KOPT-K1 (cell line): ENCODE data around the gene CCDC187.

Experiments
- H3K27ac ChIP-seq: fragments of 200-600 bp; sonication (generic); 2 replicates; pipeline ENCODE4 v1.5.1; 2016; ENCODE audit warnings: antibody characterized with exemption, mild to moderate bottlenecking, low read depth, low read length; ENCODE audit not compliant: poor library complexity, severe bottlenecking
- H3K36me3 ChIP-seq: fragments of 200-600 bp; sonication (generic); 2 replicates; pipeline ENCODE4 v1.5.1; 2017; ENCODE audit warnings: antibody characterized with exemption, mild to moderate bottlenecking, low read length, moderate library complexity; ENCODE audit not compliant: insufficient read depth
- H3K9me3 ChIP-seq: fragments of 200-600 bp; sonication (generic); 2 replicates; pipeline ENCODE4 v1.5.1; 2017; ENCODE audit warnings: antibody characterized with exemption, low read length, mild to moderate bottlenecking; ENCODE audit not compliant: insufficient read depth, poor library complexity, severe bottlenecking

Gene CCDC187

GRCh38 chr9:136304981-136305380, 1.1 kb upstream of the CCDC187 start:
- Histone ChIP-seq H3K9me3 (no peaks in the 10 kb centered on the region), H3K36me3 (no peaks in the 10 kb centered on the region), H3K27ac (no peak overlapping the region)

DNA sequence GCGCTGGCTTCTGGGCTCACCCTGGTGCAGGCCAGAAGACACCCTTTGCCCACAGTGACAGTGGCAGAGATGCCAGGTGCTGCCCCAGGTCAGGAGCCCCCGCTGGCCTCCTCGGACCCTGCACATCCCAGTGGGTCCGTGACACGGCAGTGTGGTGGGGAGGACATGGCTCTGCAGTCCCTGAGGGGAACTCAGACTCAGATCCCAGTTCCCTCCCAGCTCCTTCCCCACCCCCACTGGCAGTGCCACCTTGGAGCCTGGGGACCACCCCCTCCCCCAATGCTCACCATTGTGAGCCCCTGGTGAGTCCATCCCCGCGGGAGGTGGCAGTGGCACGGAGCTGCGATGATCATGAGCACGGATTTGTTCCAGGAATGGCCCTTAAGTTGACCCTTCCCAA, 562 bp upstream of the CCDC187 start:
- Histone ChIP-seq H3K36me3 (no peaks in the 10 kb centered on the region), H3K27ac (no peak overlapping the region)

DNA sequence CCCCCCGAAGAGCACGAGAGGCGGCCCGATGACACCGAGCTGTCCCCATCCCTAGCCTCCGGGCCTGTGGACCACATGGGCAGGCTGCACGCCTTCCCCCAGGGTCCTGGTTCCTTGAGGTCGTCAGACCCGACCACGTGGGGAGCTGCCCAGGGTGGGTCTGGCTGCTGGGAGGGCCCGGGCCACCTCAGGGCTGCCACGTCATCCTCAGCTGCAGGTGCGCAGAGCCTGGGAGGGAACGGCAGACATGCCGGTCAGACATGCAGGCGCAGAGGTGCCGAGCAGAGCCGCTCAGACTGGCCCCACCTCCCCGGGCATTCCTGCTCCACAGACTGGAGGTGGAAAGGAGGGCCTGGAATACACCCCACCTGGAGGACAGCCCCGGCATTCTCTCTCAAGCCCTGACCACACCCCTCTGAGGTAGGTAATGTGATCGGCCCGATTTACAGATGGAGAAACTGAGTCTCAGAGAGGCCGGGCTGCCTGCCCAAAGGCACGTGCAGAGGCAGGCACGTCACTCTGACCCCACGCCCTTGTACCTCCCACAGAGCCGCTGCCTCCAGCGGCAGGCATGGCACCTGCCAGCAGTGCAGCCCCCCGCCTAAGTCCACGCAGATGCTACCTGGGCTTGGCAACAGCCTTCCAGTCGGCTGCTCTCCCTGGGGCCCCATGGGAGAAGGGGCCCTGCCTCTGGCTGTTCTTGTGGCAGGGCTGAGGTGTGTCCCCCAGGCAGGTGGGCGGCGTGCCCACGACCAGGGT, 649 bp downstream of the CCDC187 start:
- H3K9me3 ChIP-seq: no peaks in the 10 kb centered on the region
- H3K36me3 ChIP-seq: no peaks in the 10 kb centered on the region
- H3K27ac ChIP-seq: no peak overlapping the region

More for the DNA sequence above, 562 bp upstream of the CCDC187 start:
- no peaks in the 10 kb centered on the region for H3K9me3 ChIP-seq

GRCh38 chr9:136302527-136302926, 1.4 kb downstream of the CCDC187 start:
- no peaks in the 10 kb centered on the region for H3K36me3 ChIP-seq
- no peaks in the 10 kb centered on the region for H3K9me3 ChIP-seq
- no peak overlapping the region for H3K27ac ChIP-seq

DNA sequence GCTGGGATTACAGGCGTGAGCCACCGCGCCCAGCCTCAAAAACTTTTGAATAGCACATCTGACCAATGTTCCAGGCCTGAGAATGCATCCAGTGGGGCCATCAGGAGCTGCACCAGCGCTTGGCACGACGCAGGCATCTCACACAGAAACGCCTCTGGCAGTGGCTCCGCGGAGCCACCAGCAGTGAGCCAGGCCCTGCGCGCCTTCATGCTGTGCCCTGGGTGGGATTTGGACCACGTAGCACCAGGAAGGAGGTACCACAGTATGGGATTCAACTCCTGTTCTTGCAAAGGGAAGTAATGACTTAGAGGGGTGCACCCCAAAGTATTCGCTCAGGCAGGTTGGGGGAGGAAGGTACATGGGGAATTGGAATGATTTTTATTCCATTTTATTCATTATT, 3.0 kb downstream of the CCDC187 start:
- Histone ChIP-seq H3K9me3 (no peaks in the 10 kb centered on the region), H3K36me3 (no peaks in the 10 kb centered on the region), H3K27ac (no peak overlapping the region)

DNA sequence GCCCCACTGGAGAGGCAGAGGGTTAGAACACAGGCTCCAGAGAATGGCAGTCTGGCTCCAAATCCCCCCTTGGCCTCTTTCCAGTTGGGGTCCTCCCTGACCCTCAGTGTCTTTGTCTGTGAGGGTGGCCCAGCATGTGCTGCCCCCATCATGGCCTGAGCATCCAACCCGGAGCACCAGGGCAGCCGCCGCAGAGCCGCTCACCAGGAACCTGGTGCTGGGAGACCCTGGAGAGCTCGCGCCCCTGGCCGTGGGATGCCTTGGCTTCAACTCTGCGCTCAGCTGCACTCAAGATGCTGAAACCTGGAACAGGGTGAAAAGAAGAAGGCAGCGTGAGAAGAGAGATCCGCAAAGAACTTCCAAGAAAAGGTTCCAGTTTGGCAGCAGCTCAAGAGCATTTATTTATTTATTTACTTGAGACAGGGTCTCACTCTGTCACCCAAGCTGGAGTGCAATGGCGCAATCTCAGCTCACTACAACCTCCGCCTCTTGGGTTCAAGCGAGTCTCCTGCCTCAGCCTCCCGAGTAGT, 3.8 kb downstream of the CCDC187 start:
- Histone ChIP-seq H3K36me3 (no peaks in the 10 kb centered on the region), H3K9me3 (no peaks in the 10 kb centered on the region), H3K27ac (no peak overlapping the region)

- Histone ChIP-seq H3K9me3 (no peaks in the 10 kb centered on the region), H3K36me3 (no peaks in the 10 kb centered on the region), H3K27ac (no peak overlapping the region)
Observed at GRCh38 chr9:136299541-136299940, 4.4 kb downstream of the CCDC187 start.

DNA sequence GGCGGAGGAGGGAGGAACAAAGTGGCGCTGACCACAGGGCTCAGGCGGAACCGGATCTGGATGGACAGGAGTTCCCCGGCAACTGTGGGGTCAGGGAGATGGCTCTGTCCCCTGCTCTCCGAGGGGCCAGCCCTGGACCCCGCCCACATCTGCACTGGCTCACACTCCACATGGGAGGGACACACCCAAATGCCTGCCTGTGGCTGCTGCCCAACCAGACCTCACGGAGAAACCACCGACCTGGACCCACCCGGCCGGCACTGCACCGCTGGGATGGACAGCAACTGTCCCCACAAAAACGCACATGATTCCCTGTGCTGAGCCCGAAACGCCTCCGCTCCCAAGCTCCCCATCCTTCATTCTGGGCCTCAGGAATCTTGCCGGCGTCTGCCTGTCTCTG, 4.8 kb downstream of the CCDC187 start:
- H3K9me3 ChIP-seq: no peaks in the 10 kb centered on the region

GRCh38 chr9:136297766-136298735, 5.8 kb downstream of the CCDC187 start:
- H3K27ac ChIP-seq: no peak overlapping the region
- H3K36me3 ChIP-seq: no peaks in the 10 kb centered on the region
- no peaks in the 10 kb centered on the region for H3K9me3 ChIP-seq

More for the DNA sequence above, 4.8 kb downstream of the CCDC187 start:
- H3K36me3 ChIP-seq: no peaks in the 10 kb centered on the region
- no peak overlapping the region for H3K27ac ChIP-seq

DNA sequence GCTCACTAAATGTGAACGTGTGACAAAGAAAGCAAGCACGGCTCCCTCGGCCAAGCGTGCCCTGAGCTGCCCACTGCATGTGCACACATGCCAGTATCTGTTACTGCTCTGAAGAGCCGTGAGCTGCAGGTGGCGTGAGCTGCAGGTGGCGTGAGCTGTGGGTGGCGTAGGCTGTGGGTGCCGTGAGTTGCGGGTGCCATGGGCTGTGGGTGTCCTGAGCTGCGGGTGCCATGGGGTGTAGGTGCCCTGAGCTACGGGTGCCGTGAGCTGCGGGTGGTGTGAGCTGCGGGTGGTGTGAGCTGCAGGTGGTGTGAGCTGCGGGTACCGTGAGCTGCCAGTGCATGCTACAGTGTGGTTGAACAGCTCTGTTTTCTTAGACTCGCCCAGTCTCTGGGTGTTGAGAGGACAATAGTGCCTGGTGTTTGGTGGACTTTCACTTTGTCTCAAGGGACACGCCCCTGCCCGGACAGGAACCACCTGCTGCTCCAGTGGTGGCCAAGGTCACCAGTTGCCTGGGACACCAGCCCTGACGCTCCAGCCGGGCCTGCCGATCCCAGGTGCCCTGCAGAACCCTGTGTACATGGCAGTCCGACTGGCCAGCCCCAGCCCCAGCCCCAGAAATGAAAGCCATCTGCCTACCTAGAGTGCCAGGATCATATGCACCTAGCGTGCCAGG, 6.7 kb downstream of the CCDC187 start:
- Histone ChIP-seq H3K9me3 (no peaks in the 10 kb centered on the region), H3K36me3 (no peaks in the 10 kb centered on the region), H3K27ac (no peak overlapping the region)

GRCh38 chr9:136296434-136297015, 7.4 kb downstream of the CCDC187 start:
- H3K27ac ChIP-seq: no peak overlapping the region

GRCh38 chr9:136295542-136296433, 8.1 kb downstream of the CCDC187 start:
- no peaks in the 10 kb centered on the region for H3K36me3 ChIP-seq
- no peaks in the 10 kb centered on the region for H3K9me3 ChIP-seq
- no peak overlapping the region for H3K27ac ChIP-seq

More at GRCh38 chr9:136296434-136297015, 7.4 kb downstream of the CCDC187 start:
- Histone ChIP-seq H3K36me3 (no peaks in the 10 kb centered on the region), H3K9me3 (no peaks in the 10 kb centered on the region)

GRCh38 chr9:136295055-136295454, 8.8 kb downstream of the CCDC187 start:
- Histone ChIP-seq H3K9me3 (no peaks in the 10 kb centered on the region), H3K36me3 (no peaks in the 10 kb centered on the region), H3K27ac (no peak overlapping the region)

DNA sequence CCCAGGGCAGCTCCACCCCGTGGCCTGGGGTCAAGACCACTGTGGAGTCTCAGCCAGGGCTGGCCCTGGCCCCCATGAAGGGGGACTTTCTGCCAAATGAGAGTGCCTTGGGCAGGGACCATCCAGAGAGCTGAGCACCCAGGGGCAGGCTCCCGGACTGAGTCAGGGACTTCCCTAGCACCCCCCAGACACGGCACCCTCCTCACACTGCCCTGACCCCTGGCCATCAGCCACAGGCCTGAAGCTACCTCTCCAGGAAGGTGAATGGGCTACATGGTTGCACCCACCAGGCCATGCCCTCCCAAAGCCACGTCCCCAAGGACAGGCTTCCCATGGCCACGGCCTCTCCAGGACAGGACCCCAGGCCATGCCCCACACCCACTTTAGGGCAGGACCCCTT, 9.5 kb downstream of the CCDC187 start:
- no peaks in the 10 kb centered on the region for H3K9me3 ChIP-seq
- H3K36me3 ChIP-seq: no peaks in the 10 kb centered on the region
- H3K27ac ChIP-seq: no peak overlapping the region
